CD14-positive monocyte (primary cell): ENCODE measurements around the gene CTNNA3. TPM values are rescaled to one million over a fixed set of nuclear protein-coding genes. Genes with fewer than 3 reads are reported as not detected.

Experiments
- DNase-seq, 3 donors: peaks; one replicate each; pipeline ENCODE4 v3.0.0-alpha.2; 2011 to 2022
- H2AFZ ChIP-seq: 2 replicates; pipeline ENCODE4 v1.6.0; 2012; ENCODE audit warnings: mild to moderate bottlenecking, low read depth, low read length, inconsistent platforms; ENCODE audit not compliant: insufficient read depth, poor library complexity, severe bottlenecking
- H3K27ac ChIP-seq, 2 donors: 1 replicate in 1 of 2; 2 replicates in 1 of 2; pipeline ENCODE4 v1.5.1; 2012 to 2013; ENCODE audit warnings: low read length in 2 of 2, control low read depth in 1 of 2, inconsistent platforms in 1 of 2, low read depth in 1 of 2, mild to moderate bottlenecking in 1 of 2
- H3K27me3 ChIP-seq, 2 donors: one replicate each; pipeline versions ENCODE4 v1.6.0 to v1.6.1; 2011 to 2013; ENCODE audit warnings: low read length in 2 of 2; ENCODE audit not compliant: control insufficient read depth in 2 of 2, insufficient read depth in 2 of 2
- H3K36me3 ChIP-seq, 2 donors: replicated peaks in 1 of 2; 1 replicate in 1 of 2; 2 replicates in 1 of 2; pipeline versions ENCODE4 v1.5.1 to v1.6.1; 2012 to 2013; ENCODE audit warnings: low read length in 2 of 2, control low read depth in 1 of 2, inconsistent platforms in 1 of 2, mild to moderate bottlenecking in 1 of 2; ENCODE audit not compliant: insufficient read depth in 2 of 2, control insufficient read depth in 1 of 2
- H3K4me1 ChIP-seq, 2 donors: 1 replicate in 1 of 2; 2 replicates in 1 of 2; pipeline versions ENCODE4 v1.5.1 to v1.6.1; 2012 to 2013; ENCODE audit warnings: low read length in 2 of 2, control low read depth in 1 of 2, inconsistent platforms in 1 of 2, mild to moderate bottlenecking in 1 of 2, moderate library complexity in 1 of 2; ENCODE audit not compliant: insufficient read depth in 2 of 2, control insufficient read depth in 1 of 2
- H3K4me2 ChIP-seq: replicated peaks from 2 replicates; pipeline ENCODE3; 2012; ENCODE audit warnings: low read length, moderate library complexity, mild to moderate bottlenecking; ENCODE audit not compliant: poor library complexity, severe bottlenecking; ENCODE audit errors: extremely low read depth
- H3K4me3 ChIP-seq, 3 experiments: fragments of 200-600 bp in 1 of 3; sonication (generic) in 1 of 3; replicated peaks in 1 of 3; 1 replicate in 2 of 3; 2 replicates in 1 of 3; pipeline ENCODE4 v1.5.1; 2011 to 2013; ENCODE audit warnings: low read length in 3 of 3, mild to moderate bottlenecking in 3 of 3, control low read depth in 2 of 3, low read depth in 2 of 3, inconsistent platforms in 1 of 3, moderate library complexity in 1 of 3
- H3K79me2 ChIP-seq: 2 replicates; pipeline ENCODE4 v1.6.0; 2012; ENCODE audit warnings: mild to moderate bottlenecking, control low read depth, inconsistent platforms, low read length, moderate library complexity; ENCODE audit not compliant: insufficient read depth
- H3K9ac ChIP-seq: 2 replicates; pipeline ENCODE4 v1.6.0; 2017; ENCODE audit warnings: low read length, mild to moderate bottlenecking; ENCODE audit not compliant: insufficient read depth, poor library complexity, severe bottlenecking
- H3K9me3 ChIP-seq, 2 donors: replicated peaks in 1 of 2; 1 replicate in 1 of 2; 2 replicates in 1 of 2; pipeline versions ENCODE4 v1.5.1 to v1.6.1; 2012 to 2013; ENCODE audit warnings: low read length in 2 of 2, control low read depth in 1 of 2; ENCODE audit not compliant: control insufficient read depth in 1 of 2, insufficient read depth in 1 of 2
- H4K20me1 ChIP-seq: 2 replicates; pipeline ENCODE4 v1.6.0; 2012; ENCODE audit warnings: mild to moderate bottlenecking, low read length, control low read depth, moderate library complexity; ENCODE audit not compliant: insufficient read depth
- H3K27ac Mint-ChIP-seq, 7 donors: one replicate each; pipeline ENCODE4 v1.8.0; 2020; ENCODE audit warnings: mild to moderate bottlenecking in 7 of 7, mixed read lengths in 7 of 7, moderate library complexity in 6 of 7, inconsistent platforms in 2 of 7
- H3K27me3 Mint-ChIP-seq, 3 donors: one replicate each; pipeline ENCODE4 v1.8.0; 2021 to 2022; ENCODE audit warnings: low read depth in 3 of 3, mild to moderate bottlenecking in 3 of 3, mixed read lengths in 3 of 3, moderate library complexity in 3 of 3, inconsistent platforms in 1 of 3
- H3K36me3 Mint-ChIP-seq, 2 donors: one replicate each; pipeline ENCODE4 v1.8.0; 2020; ENCODE audit warnings: mixed read lengths in 2 of 2, inconsistent platforms in 1 of 2, mild to moderate bottlenecking in 1 of 2
- H3K4me1 Mint-ChIP-seq: one replicate; pipeline ENCODE4 v1.8.0; 2020; ENCODE audit warnings: mild to moderate bottlenecking, mixed read lengths
- H3K4me3 Mint-ChIP-seq, 2 donors: one replicate each; pipeline ENCODE4 v1.8.0; 2020; ENCODE audit warnings: mild to moderate bottlenecking in 2 of 2, mixed read lengths in 2 of 2, moderate library complexity in 1 of 2
- H3K9me3 Mint-ChIP-seq, 7 donors: one replicate each; pipeline ENCODE4 v1.8.0; 2020 to 2022; ENCODE audit warnings: mixed read lengths in 7 of 7, mild to moderate bottlenecking in 6 of 7, moderate library complexity in 6 of 7, inconsistent platforms in 2 of 7
- CTCF ChIP-seq: fragments of 200-600 bp; IDR thresholded peaks from one replicate; pipeline ENCODE4 v1.8.0; 2022; ENCODE audit warnings: antibody characterized with exemption, mild to moderate bottlenecking
- WGBS: methylation state at CpG from one replicate; pipeline ENCODE4 v1.1.5; 2013; ENCODE audit warnings: missing lambda C conversion rate; ENCODE audit not compliant: insufficient coverage; 5-methylcytosine and 5-hydroxymethylcytosine counted together
- intact Hi-C, 2 donors: fragments of 100-400 bp; cut with micrococcal nuclease; formaldehyde crosslinking; loops; one replicate each; pipeline versions ENCODE4 v1.15.0 to v1.15.1; 2023
- polyA plus RNA-seq, 3 donors: library from polyadenylated mRNA; depleted of rRNA in 1 of 3; unstranded in 2 of 3; stranded (reverse) in 1 of 3; fragments of 300-500 nt in 2 of 3; fragments of >200 nt in 1 of 3; fragmentation: Illumina TruSeq in 2 of 3; gene quantifications; 1 replicate in 2 of 3; 2 replicates in 1 of 3; pipeline ENCODE4 v1.2.3, GENCODE V29; 2012 to 2021

The CTNNA3 gene
- polyA plus RNA-seq, 3 donors, result not detected

GRCh38 chr10:66822801-66823200 lies 873.2 kb downstream of the CTNNA3 start:
- Histone ChIP-seq H3K79me2 (no peaks in the 10 kb centered on the region), H3K27ac (no peak overlapping the region), H3K4me3 (no peak overlapping the region), H2AFZ (no peak overlapping the region), H3K4me2 (no peak overlapping the region), H3K4me1 (no peaks in the 10 kb centered on the region), H3K36me3 (no peaks in the 10 kb centered on the region), H3K9me3 (no peaks in the 10 kb centered on the region), H3K27me3 (no peaks in the 10 kb centered on the region), H3K9ac (no peak overlapping the region), H4K20me1 (no peaks in the 10 kb centered on the region)
- DNase-seq, result no peak
- intact Hi-C loops, result no loop called here
- H3K4me1 Mint-ChIP-seq, result no peaks in the 10 kb centered on the region
- no CpG with 5 or more reads among the region's 1 CpG for WGBS
- no peaks in the 10 kb centered on the region for H3K27me3 Mint-ChIP-seq
- H3K9me3 Mint-ChIP-seq, result peaks cover 0 to 3% (median 0%) of the 10 kb centered on the region in 7 donors
- H3K4me3 Mint-ChIP-seq, result no peak overlapping the region
- no peak for TF ChIP-seq CTCF
- no peaks in the 10 kb centered on the region for H3K36me3 Mint-ChIP-seq
- H3K27ac Mint-ChIP-seq, result no peak overlapping the region

DNA sequence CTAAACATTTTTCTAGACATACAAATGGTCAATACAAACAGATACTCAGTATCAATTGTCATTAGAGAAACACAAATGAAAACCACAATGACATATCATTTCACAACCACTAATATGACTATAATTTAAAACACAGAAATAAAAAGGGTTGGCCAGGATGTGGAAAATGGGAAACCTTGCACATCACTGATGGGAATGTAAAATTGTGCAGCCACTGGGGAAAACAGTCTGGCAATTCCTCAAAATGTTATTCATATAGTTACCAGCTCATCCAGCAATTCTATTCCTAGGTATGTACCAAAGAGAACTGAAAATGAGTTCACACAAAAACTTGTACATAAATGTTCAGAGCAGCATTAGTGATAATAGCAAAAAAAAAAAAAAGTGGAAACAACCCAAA lies 876.3 kb downstream of the CTNNA3 start:
- Histone ChIP-seq H3K9me3 (no peaks in the 10 kb centered on the region), H3K79me2 (no peaks in the 10 kb centered on the region), H4K20me1 (no peaks in the 10 kb centered on the region), H3K4me3 (no peak overlapping the region), H3K4me2 (no peak overlapping the region), H3K9ac (no peak overlapping the region), H3K27me3 (no peaks in the 10 kb centered on the region), H3K27ac (no peak overlapping the region), H2AFZ (no peak overlapping the region), H3K36me3 (no peaks in the 10 kb centered on the region), H3K4me1 (no peaks in the 10 kb centered on the region)
- peaks cover 0 to 5% (median 0%) of the 10 kb centered on the region in 7 donors for H3K9me3 Mint-ChIP-seq
- intact Hi-C loops, result no loop called here
- H3K27ac Mint-ChIP-seq, result no peak overlapping the region
- H3K4me3 Mint-ChIP-seq, result no peak overlapping the region
- no peak for TF ChIP-seq CTCF
- H3K27me3 Mint-ChIP-seq, result no peaks in the 10 kb centered on the region
- H3K4me1 Mint-ChIP-seq, result no peaks in the 10 kb centered on the region
- no peak for DNase-seq
- H3K36me3 Mint-ChIP-seq, result no peaks in the 10 kb centered on the region
